Endothelial cell of umbilical vein (primary cell): ENCODE results near the gene SMIM27. TPM values are rescaled to one million over a fixed set of nuclear protein-coding genes. Genes with fewer than 3 reads are reported as not detected.
A peak's percentile ranks its signal among the peaks of the same experiment; 100 is the strongest.

Experiments used
- BruUV-seq: library from RNA; stranded (reverse); fragments of 400-500 nt; replicated peaks from 2 replicates; lab custom pipeline; 2021; lab: Mats Ljungman, UMichigan
- CTCF ChIA-PET: fragments of 300-600, 350-600 bp; sonication (Branson Sonifier 250); formaldehyde crosslinking; loops from one replicate; lab custom pipeline; 2021; ENCODE audit warnings: antibody characterized with exemption, inconsistent platforms; lab: Charles Lee
- POLR2A ChIA-PET: fragments of 300-600, 350-600 bp; sonication (Branson Sonifier 250); formaldehyde crosslinking; loops from one replicate; lab custom pipeline; 2021; ENCODE audit warnings: antibody characterized with exemption, inconsistent platforms; lab: Charles Lee
- DNase-seq: peaks from one replicate; pipeline ENCODE4 v3.0.0-alpha.2; 2011; ENCODE audit warnings: low read depth, low spot score
- FAIRE-seq: peaks from 2 replicates; lab custom pipeline; 2011; peaks lifted over from hg19 to GRCh38; lab: Jason Lieb, UNC
- H2AFZ ChIP-seq: 2 replicates; pipeline ENCODE4 v1.6.0; 2012; ENCODE audit warnings: low read depth, low read length, control low read depth, inconsistent platforms
- H3K27ac ChIP-seq: 2 replicates; pipeline ENCODE4 v1.5.1; 2011; ENCODE audit warnings: low read depth, mild to moderate bottlenecking, control low read depth, low read length, moderate library complexity; ENCODE audit not compliant: insufficient read depth
- H3K27me3 ChIP-seq, 2 experiments: 2 replicates each; pipeline versions ENCODE4 v1.6.0 to v1.6.1; 2011; ENCODE audit warnings: low read length in 2 of 2, mixed read lengths in 1 of 2; ENCODE audit not compliant: control insufficient read depth in 2 of 2, insufficient read depth in 2 of 2
- H3K36me3 ChIP-seq, 2 experiments: 2 replicates in 1 of 2; 3 replicates in 1 of 2; pipeline ENCODE4 v1.5.1; 2011; ENCODE audit warnings: low read length in 2 of 2, mild to moderate bottlenecking in 1 of 2, moderate library complexity in 1 of 2; ENCODE audit not compliant: control insufficient read depth in 2 of 2, insufficient read depth in 2 of 2; ENCODE audit errors: extremely low read depth in 1 of 2
- H3K4me1 ChIP-seq: 3 replicates; pipeline ENCODE4 v1.5.1; 2011; ENCODE audit warnings: mild to moderate bottlenecking, low read length; ENCODE audit not compliant: control insufficient read depth, insufficient read depth; ENCODE audit errors: extremely low read depth
- H3K4me2 ChIP-seq: 2 replicates; pipeline ENCODE4 v1.6.1; 2011; ENCODE audit warnings: low read length, control low read depth, mixed read lengths; ENCODE audit not compliant: insufficient read depth
- H3K4me3 ChIP-seq, 3 experiments: fragments of 200-600 bp in 1 of 3; sonication (generic), shearing (Covaris generic) in 1 of 3; replicated peaks in 1 of 3; 2 replicates each; pipeline ENCODE4 v1.5.1; 2011 to 2016; ENCODE audit warnings: control low read depth in 3 of 3, low read length in 3 of 3, mild to moderate bottlenecking in 2 of 3, inconsistent platforms in 1 of 3, low read depth in 1 of 3, moderate library complexity in 1 of 3; ENCODE audit not compliant: insufficient read depth in 1 of 3
- H3K79me2 ChIP-seq: 2 replicates; pipeline ENCODE4 v1.6.0; 2012; ENCODE audit warnings: low read length, inconsistent platforms; ENCODE audit not compliant: control insufficient read depth, insufficient read depth
- H3K9ac ChIP-seq: replicated peaks from 2 replicates; pipeline ENCODE3; 2011; ENCODE audit warnings: low read length, control low read depth; ENCODE audit not compliant: insufficient read depth; ENCODE audit errors: extremely low read depth
- H3K9me1 ChIP-seq: replicated peaks from 3 replicates; pipeline ENCODE4 v1.6.0; 2011; ENCODE audit warnings: mild to moderate bottlenecking, low read length; ENCODE audit not compliant: control insufficient read depth, insufficient read depth; ENCODE audit errors: extremely low read depth
- H3K9me3 ChIP-seq: replicated peaks from 2 replicates; pipeline ENCODE4 v1.5.1; 2012; ENCODE audit warnings: low read length, inconsistent platforms; ENCODE audit not compliant: control insufficient read depth, insufficient read depth
- H4K20me1 ChIP-seq: replicated peaks from 2 replicates; pipeline ENCODE3; 2011; ENCODE audit warnings: mild to moderate bottlenecking, low read length; ENCODE audit not compliant: control insufficient read depth, insufficient read depth; ENCODE audit errors: extremely low read depth
- EZH2 ChIP-seq: IDR thresholded peaks from 2 replicates; pipeline ENCODE4 v1.6.1; 2012; ENCODE audit warnings: borderline replicate concordance, low read depth, mild to moderate bottlenecking, moderate library complexity, low read length, inconsistent platforms; ENCODE audit not compliant: severe bottlenecking
- MAX ChIP-seq: IDR thresholded peaks from 2 replicates; pipeline ENCODE4 v1.6.1; 2011; ENCODE audit not compliant: insufficient read depth, insufficient read length
- MYC ChIP-seq: IDR thresholded peaks from one replicate; pipeline ENCODE4 v1.6.1; 2011; ENCODE audit warnings: mild to moderate bottlenecking, low read depth, low read length
- POLR2A ChIP-seq: IDR thresholded peaks from 2 replicates; pipeline ENCODE4 v1.6.1; 2012; ENCODE audit warnings: low read depth, mild to moderate bottlenecking, control low read depth, low read length
- POLR2AphosphoS5 ChIP-seq: IDR thresholded peaks from 2 replicates; pipeline ENCODE4 v1.6.1; 2012; ENCODE audit warnings: low read depth, mild to moderate bottlenecking, control low read depth, low read length, moderate library complexity; ENCODE audit not compliant: insufficient read depth
- dilution Hi-C: fragments of 300-500 bp; cut with MboI; formaldehyde crosslinking; loops from one replicate; pipeline ENCODE4 v1.15.0; 2019; ENCODE audit warnings: low sequenced_read_pairs; ENCODE audit not compliant: extremely low pct_ligation_motif_present
- intact Hi-C: fragments of 100-400 bp; cut with micrococcal nuclease; formaldehyde crosslinking; loops from one replicate; pipeline ENCODE4 v1.10.0; 2022
- polyA plus RNA-seq, 4 experiments: library from polyadenylated mRNA; depleted of rRNA in 3 of 4; stranded (reverse) in 3 of 4; unstranded in 1 of 4; fragments of >200 nt; gene quantifications; 2 replicates each; pipeline versions ENCODE4 v1.2.1 to v1.2.3, GENCODE V29; 2011 to 2012; ENCODE audit warnings: missing spikeins in 1 of 4
- total RNA-seq: library from RNA; stranded (reverse); gene quantifications from 2 replicates; pipeline ENCODE4 v1.2.3, GENCODE V29; 2021

The SMIM27 gene
- total and polyA plus RNA-seq, 2 donors (not counting 3 experiments of a cell fraction or from before 2014, with no cell fraction given) = 3.4 to 11.5 TPM

- peak within 1 kb of the TSS; percentile 86 for H3K4me2 ChIP-seq
- peak within 1 kb of the TSS; percentile 78 to 89 (median 88) for H3K4me3 ChIP-seq
- H3K79me2 ChIP-seq = peaks cover 30% of the 10 kb centered on the region
- ChIA-PET CTCF (interaction anchor here (1.0 to 20.3 kb wide), 14 partner anchors 8 to 395 kb away, joined by 3 to 1384 read pairs (median 8); partner anchors contain the start of genes ACO1, RIGI, SMIM27 and TOPORS), POLR2A (interaction anchor here (0.6 kb wide), 1 partner anchor 412 kb away, joined by 6 read pairs; no protein-coding TSS in a partner anchor)
- FAIRE-seq = peak; percentile 81
- H3K9ac ChIP-seq = peak within 1 kb of the TSS; percentile 76
- dilution Hi-C loops (loop anchor here (25.0 kb wide), 1 partner anchor 186 kb away; the partner anchor contains the start of gene ACO1), intact Hi-C loops (loop anchor here (1.0 kb wide), 5 partner anchors 21 to 194 kb away; partner anchors contain the start of genes ACO1, RIGI, SMIM27 and TOPORS)
- peaks cover 18% of the 10 kb centered on the region for H3K4me1 ChIP-seq
- peak; percentile 92 for DNase-seq
- H3K27me3 ChIP-seq = peaks cover 0 to 4% of the 10 kb centered on the region in 2 experiments
- BruUV-seq = no TSS peak
- peak within 1 kb of the TSS; percentile 54 for H3K27ac ChIP-seq
- no peaks in the 10 kb centered on the region for H3K9me3 ChIP-seq
- H3K9me1 ChIP-seq = no peaks in the 10 kb centered on the region
- H3K36me3 ChIP-seq = no peaks in the 10 kb centered on the region
- H4K20me1 ChIP-seq = no peaks in the 10 kb centered on the region
- H2AFZ ChIP-seq = peak within 1 kb of the TSS; percentile 82
- TF ChIP-seq POLR2A (peak; percentile 76), MAX (no peak), POLR2AphosphoS5 (peak; percentile 54), MYC (peak; percentile 18)
Measured at GRCh38 chr9:32572900-32573523, 20.9 kb downstream of the SMIM27 start, which contains the start of gene NDUFB6. NDUFB6 (minus strand) TSS chr9:32573159; CDS start chr9:32573060, 99 bp downstream.

- no peaks in the 10 kb centered on the region for H3K36me3 ChIP-seq
- H3K9ac ChIP-seq = no peak overlapping the region
- dilution Hi-C loops = loop anchor here (25.0 kb wide), 1 partner anchor 187 kb away; the partner anchor contains the start of gene ACO1
- TF ChIP-seq MAX (no peak), EZH2 (no peak)
- H3K9me3 ChIP-seq = no peaks in the 10 kb centered on the region
- POLR2A ChIA-PET = no interaction called here
- CTCF ChIA-PET = interaction anchor here (1.0 to 20.3 kb wide), 6 partner anchors 7 to 394 kb away, joined by 3 to 1384 read pairs (median 15); partner anchors contain the start of genes ACO1 and RIGI
- peak overlapping the region; percentile 82 for H2AFZ ChIP-seq
- peak overlapping the region; percentile 76 for H3K4me2 ChIP-seq
- no peak overlapping the region for H3K27ac ChIP-seq
- intact Hi-C loops = loop anchor here (1.0 kb wide), 1 partner anchor 190 kb away; the partner anchor contains the start of gene ACO1
- peaks cover 18% of the 10 kb centered on the region for H3K4me1 ChIP-seq
- no peak overlapping the region for H3K4me3 ChIP-seq
- H3K79me2 ChIP-seq = peaks cover 30% of the 10 kb centered on the region
- no TSS peak for BruUV-seq
- FAIRE-seq (no peak), DNase-seq (no peak)
- no peaks in the 10 kb centered on the region for H4K20me1 ChIP-seq
- no peaks in the 10 kb centered on the region for H3K9me1 ChIP-seq
- H3K27me3 ChIP-seq = peaks cover 5 to 10% of the 10 kb centered on the region in 2 experiments
Measured at GRCh38 chr9:32573821-32574220, 21.7 kb downstream of the SMIM27 start.
